ENCODE data around the gene MYO1B.

DNA sequence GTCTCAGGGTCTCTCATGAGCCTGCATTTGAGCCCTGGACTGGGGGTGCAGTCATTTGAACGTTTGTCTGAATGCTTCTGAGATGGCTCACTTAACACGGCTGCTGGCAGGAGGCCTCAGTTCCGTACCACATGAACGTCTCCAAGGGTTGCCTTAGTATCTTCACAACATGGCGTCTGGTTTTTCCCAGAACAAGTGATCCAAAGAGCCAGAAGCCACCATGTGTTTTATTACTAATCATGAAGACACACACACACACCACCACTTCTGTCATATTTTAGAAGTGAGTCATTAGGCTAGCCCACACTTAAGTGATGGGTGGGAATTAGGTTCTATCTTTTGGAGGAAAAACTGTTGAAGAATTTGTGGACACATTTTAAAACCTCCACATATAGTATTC, 15.0 kb upstream of the MYO1B start:
- TF ChIP-seq, protein P1, sequence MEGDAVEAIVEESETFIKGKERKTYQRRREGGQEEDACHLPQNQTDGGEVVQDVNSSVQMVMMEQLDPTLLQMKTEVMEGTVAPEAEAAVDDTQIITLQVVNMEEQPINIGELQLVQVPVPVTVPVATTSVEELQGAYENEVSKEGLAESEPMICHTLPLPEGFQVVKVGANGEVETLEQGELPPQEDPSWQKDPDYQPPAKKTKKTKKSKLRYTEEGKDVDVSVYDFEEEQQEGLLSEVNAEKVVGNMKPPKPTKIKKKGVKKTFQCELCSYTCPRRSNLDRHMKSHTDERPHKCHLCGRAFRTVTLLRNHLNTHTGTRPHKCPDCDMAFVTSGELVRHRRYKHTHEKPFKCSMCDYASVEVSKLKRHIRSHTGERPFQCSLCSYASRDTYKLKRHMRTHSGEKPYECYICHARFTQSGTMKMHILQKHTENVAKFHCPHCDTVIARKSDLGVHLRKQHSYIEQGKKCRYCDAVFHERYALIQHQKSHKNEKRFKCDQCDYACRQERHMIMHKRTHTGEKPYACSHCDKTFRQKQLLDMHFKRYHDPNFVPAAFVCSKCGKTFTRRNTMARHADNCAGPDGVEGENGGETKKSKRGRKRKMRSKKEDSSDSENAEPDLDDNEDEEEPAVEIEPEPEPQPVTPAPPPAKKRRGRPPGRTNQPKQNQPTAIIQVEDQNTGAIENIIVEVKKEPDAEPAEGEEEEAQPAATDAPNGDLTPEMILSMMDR (IDR thresholded peaks at IDR 0.05), result no peak
- TF ChIP-seq, protein P2, sequence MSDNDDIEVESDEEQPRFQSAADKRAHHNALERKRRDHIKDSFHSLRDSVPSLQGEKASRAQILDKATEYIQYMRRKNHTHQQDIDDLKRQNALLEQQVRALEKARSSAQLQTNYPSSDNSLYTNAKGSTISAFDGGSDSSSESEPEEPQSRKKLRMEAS (CRISPR knock-in tag; IDR thresholded peaks at IDR 0.05), result no peak
- TF ChIP-seq, protein P3, sequence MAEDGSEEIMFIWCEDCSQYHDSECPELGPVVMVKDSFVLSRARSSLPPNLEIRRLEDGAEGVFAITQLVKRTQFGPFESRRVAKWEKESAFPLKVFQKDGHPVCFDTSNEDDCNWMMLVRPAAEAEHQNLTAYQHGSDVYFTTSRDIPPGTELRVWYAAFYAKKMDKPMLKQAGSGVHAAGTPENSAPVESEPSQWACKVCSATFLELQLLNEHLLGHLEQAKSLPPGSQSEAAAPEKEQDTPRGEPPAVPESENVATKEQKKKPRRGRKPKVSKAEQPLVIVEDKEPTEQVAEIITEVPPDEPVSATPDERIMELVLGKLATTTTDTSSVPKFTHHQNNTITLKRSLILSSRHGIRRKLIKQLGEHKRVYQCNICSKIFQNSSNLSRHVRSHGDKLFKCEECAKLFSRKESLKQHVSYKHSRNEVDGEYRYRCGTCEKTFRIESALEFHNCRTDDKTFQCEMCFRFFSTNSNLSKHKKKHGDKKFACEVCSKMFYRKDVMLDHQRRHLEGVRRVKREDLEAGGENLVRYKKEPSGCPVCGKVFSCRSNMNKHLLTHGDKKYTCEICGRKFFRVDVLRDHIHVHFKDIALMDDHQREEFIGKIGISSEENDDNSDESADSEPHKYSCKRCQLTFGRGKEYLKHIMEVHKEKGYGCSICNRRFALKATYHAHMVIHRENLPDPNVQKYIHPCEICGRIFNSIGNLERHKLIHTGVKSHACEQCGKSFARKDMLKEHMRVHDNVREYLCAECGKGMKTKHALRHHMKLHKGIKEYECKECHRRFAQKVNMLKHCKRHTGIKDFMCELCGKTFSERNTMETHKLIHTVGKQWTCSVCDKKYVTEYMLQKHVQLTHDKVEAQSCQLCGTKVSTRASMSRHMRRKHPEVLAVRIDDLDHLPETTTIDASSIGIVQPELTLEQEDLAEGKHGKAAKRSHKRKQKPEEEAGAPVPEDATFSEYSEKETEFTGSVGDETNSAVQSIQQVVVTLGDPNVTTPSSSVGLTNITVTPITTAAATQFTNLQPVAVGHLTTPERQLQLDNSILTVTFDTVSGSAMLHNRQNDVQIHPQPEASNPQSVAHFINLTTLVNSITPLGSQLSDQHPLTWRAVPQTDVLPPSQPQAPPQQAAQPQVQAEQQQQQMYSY (CRISPR knock-in tag; IDR thresholded peaks at IDR 0.05), result no peak
- TF ChIP-seq ZNF396 (CRISPR knock-in tag; IDR thresholded peaks at IDR 0.05; ENCODE audit: borderline replicate concordance), result no peak
- TF ChIP-seq, protein P4, sequence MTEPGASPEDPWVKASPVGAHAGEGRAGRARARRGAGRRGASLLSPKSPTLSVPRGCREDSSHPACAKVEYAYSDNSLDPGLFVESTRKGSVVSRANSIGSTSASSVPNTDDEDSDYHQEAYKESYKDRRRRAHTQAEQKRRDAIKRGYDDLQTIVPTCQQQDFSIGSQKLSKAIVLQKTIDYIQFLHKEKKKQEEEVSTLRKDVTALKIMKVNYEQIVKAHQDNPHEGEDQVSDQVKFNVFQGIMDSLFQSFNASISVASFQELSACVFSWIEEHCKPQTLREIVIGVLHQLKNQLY (CRISPR knock-in tag; IDR thresholded peaks at IDR 0.05), result no peak
- TF ChIP-seq FOXK1 (CRISPR knock-in tag; IDR thresholded peaks at IDR 0.05), result no peak
